ENCODE data around the gene CTNND2.

Gene CTNND2

GRCh38 chr5:11378461-11378860 is 525.8 kb downstream of the CTNND2 start:
- no peak for DNase-seq (ENCODE audit: low read depth)
- H3K4me3 ChIP-seq (ENCODE audit: low read depth, low read length) = no peak overlapping the region
- no peak for TF ChIP-seq CTCF (IDR thresholded peaks at IDR 0.05; ENCODE audit: low read depth, low read length, missing control alignments)

DNA sequence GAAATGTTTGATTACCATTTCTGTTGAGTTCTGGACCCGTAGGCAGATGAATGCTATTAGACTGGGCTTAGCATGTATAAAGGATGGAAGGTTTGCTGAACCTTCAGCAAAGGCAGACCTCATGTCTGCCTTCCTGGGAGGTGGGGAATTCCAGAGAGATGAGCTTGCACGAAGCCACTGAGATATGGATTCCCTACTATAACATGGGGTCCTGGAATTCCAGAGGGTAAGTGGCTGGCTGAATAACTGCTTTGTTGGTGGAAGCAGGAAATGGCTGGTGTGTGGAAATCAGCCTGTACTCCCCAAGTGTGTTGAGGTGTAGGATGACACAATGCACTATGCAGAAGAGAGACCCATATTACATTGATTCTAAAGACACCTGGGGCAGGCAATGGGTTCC is 526.4 kb downstream of the CTNND2 start:
- no peak overlapping the region for H3K4me3 ChIP-seq (ENCODE audit: low read depth, low read length)
- DNase-seq (ENCODE audit: low read depth) = no peak
- TF ChIP-seq CTCF (IDR thresholded peaks at IDR 0.05; ENCODE audit: low read depth, low read length, missing control alignments) = no peak

DNA sequence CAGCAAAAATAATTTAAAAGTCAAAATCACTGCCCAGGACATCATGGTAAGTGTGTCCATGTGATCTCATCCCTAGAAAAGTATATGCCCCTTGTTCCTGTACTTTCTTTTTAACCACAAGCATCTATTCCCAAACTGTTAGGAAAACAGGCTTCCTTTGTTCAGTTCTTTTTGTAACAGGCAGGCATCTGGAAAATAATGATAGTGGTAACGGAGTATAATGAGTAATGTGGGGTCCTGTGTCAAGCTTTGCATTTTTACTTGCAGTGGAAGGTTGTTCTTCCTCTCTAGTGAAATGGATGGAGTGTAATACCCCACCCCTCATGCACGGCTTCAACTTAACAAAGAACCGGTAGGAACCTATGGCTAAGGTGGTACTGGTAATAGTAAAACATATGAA is 532.1 kb downstream of the CTNND2 start:
- no peak overlapping the region for H3K4me3 ChIP-seq (ENCODE audit: low read depth, low read length)
- no peak for TF ChIP-seq CTCF (IDR thresholded peaks at IDR 0.05; ENCODE audit: low read depth, low read length, missing control alignments)
- DNase-seq (ENCODE audit: low read depth) = no peak

- TF ChIP-seq CTCF (IDR thresholded peaks at IDR 0.05; ENCODE audit: low read depth, low read length, missing control alignments) = no peak
- no peak overlapping the region for H3K4me3 ChIP-seq (ENCODE audit: low read depth, low read length)
- DNase-seq (ENCODE audit: low read depth) = no peak
These were observed 533.2 kb downstream of the CTNND2 start for GRCh38 chr5:11371021-11371420.

- no peak for TF ChIP-seq CTCF (IDR thresholded peaks at IDR 0.05; ENCODE audit: low read depth, low read length, missing control alignments)
- DNase-seq (ENCODE audit: low read depth) = no peak
- no peak overlapping the region for H3K4me3 ChIP-seq (ENCODE audit: low read depth, low read length)
These were observed 539.7 kb downstream of the CTNND2 start for GRCh38 chr5:11364531-11364930.

GRCh38 chr5:11363631-11364178 is 540.5 kb downstream of the CTNND2 start:
- DNase-seq (ENCODE audit: low read depth) = no peak
- H3K4me3 ChIP-seq (ENCODE audit: low read depth, low read length) = no peak overlapping the region
- TF ChIP-seq CTCF (IDR thresholded peaks at IDR 0.05; ENCODE audit: low read depth, low read length, missing control alignments) = no peak

- DNase-seq (ENCODE audit: low read depth) = no peak
- no peak overlapping the region for H3K4me3 ChIP-seq (ENCODE audit: low read depth, low read length)
- TF ChIP-seq CTCF (IDR thresholded peaks at IDR 0.05; ENCODE audit: low read depth, low read length, missing control alignments) = no peak
These were observed 542.5 kb downstream of the CTNND2 start for GRCh38 chr5:11361768-11362167.

All from GM12864 (cell line).